Measurements from ENCODE around the gene KCTD5.

GRCh38 chr16:2751577-2752034 is 69.3 kb downstream of the KCTD5 start:
- no peak for TF ChIP-seq CTCF (IDR thresholded peaks at IDR 0.05)
- TF ChIP-seq POLR2A (IDR thresholded peaks at IDR 0.05) = no peak
- TF ChIP-seq POLR2AphosphoS5 (IDR thresholded peaks at IDR 0.05) = no peak
